HG03108 (cell line): ENCODE measurements around the gene UGT1A8.
"Not testable (repeated sequence)": the region's sequence is repeated elsewhere in the genome, so short reads cannot be mapped to it uniquely, and the experiment has no call there.

Experiments
- ATAC-seq: cut with Tn5 transposase; IDR thresholded peaks from one replicate; pipeline ENCODE4 v1.9.1; 2021; ENCODE audit warnings: moderate library complexity; ENCODE audit not compliant: unreplicated experiment

UGT1A8 gene

GRCh38 chr2:233617476-233617875 is at the start of gene UGT1A8:
UGT1A8 (plus strand) TSS chr2:233617633; CDS start chr2:233617708, 75 bp downstream.
- ATAC-seq: not testable (repeated sequence)

GRCh38 chr2:233571001-233571400 is 46.4 kb upstream of the UGT1A8 start:
- no peak for ATAC-seq

DNA sequence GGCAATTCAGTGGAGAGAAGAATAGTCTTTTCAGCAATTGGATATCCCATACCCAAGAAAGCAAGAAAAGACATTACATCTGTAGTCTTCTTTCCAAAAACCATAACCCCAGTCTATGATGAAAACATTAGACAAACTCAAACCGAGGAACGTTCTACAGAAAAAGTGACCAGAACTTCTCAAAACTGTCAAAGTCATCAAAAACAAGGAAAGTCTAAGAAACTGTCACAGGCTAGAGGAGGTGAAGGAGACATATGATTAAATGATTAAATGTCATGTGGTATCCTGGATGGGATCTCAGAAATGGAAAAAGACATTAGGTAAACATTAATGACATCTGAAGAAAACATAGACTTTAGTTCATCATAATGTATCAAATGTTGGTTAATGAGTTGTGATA is 46.0 kb upstream of the UGT1A8 start:
- ATAC-seq: no peak

DNA sequence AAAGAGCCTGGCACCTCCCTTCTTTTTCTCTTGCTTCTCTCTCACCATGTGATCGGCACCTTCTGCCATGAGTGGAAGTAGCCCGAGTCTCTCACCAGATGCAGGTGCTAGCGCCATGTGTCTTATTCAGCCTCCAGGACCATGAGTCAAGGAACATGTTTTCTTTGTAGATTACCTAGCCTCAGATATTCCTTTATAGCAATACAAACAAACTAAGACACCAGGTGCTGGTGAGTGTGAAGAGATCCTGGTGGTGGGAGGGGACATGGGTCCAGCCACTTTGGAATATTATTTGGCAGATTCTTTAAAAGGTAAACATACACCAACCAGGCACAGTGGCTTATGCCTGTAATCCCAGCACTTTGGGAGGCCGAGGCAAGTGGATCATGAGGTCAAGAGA is 45.0 kb upstream of the UGT1A8 start:
- ATAC-seq: no peak

- not testable (repeated sequence) for ATAC-seq
These were observed 40.1 kb upstream of the UGT1A8 start for GRCh38 chr2:233577341-233577740.

DNA sequence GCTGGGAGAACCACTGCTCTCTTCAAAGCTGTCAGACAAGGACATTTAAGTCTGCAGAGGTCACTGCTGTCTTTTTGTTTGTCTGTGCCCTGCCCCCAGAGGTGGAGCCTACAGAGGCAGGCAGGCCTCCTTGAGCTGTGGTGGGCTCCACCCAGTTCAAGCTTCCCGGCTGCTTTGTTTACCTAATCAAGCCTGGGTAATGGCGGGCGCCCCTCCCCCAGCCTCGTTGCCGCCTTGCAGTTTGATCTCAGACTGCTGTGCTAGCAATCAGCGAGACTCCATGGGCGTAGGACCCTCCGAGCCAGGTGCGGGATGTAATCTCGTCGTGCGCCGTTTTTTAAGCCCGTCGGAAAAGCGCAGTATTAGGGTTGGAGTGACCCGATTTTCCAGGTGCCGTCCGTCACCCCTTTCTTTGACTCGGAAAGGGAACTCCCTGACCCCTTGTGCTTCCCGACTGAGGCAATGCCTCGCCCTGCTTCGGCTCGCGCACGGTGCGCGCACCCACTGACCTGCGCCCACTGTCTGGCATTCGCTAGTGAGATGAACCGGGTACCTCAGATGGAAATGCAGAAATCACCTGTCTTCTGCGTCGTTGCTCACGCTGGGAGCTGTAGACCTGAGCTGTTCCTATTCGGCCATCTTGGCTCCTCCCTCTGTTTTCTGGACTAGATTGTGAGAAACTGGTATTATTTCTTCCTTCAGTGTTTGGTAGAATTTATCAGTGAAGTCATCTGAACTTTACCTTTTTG is 34.0 kb upstream of the UGT1A8 start:
- ATAC-seq: not testable (repeated sequence)

GRCh38 chr2:233584210-233584609 is 33.2 kb upstream of the UGT1A8 start:
- ATAC-seq: no peak

DNA sequence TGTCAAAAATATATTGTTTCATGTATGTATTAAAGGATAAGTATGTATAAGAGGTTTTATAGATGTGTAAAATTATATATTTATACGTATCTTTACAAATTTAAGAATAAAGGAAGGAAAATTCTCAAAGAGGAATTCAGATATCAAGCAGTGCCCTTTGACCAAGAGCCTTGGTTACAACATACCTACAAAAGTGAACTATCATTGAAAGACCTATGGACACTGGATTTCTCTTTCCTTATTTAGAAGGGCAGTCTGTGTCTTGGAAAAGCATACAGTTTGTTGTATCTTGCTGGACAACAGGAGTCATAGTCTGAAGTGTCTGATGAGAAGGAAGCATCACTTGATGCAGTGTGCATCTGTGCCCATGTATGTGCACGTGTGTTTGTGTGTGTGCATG is 29.0 kb upstream of the UGT1A8 start:
- ATAC-seq: no peak

DNA sequence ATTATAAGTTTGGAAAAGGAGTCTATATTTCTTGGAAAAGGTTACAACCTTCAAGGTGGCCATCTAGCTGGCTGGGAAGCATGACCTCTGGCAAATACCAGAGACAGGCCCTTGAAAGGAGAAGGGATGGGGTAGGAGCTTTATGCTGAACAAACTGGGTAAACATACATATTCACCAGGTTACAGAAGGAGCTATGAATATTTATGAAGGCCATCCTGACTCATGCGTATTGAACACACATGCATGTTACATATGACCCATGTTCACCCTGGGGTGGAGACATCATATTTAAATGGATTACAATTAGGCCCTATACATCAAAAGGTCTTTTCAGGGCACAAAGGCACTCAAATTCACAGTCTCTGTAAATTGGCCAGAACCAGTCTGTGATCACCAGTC is 24.7 kb upstream of the UGT1A8 start:
- ATAC-seq: not testable (repeated sequence)

DNA sequence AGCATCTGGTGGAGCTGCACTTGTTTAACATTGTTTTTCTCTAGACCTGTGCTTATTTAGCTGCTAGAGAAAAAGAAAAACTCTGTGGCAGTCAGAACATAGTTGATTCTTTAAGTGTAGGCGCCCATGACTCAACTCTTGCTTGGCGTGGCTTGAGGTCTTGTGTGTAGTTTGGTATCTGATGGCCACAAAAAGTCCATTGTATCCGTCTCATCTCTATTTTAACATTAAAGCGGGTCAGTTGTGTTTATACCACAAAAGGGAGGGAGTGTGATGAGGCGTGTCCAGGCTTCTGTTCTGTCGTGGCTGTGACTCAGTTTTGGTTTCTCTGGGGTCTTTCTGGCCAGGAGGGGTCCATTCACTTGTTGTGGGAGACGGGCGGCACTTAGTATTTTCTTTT is 24.2 kb upstream of the UGT1A8 start:
- no peak for ATAC-seq

DNA sequence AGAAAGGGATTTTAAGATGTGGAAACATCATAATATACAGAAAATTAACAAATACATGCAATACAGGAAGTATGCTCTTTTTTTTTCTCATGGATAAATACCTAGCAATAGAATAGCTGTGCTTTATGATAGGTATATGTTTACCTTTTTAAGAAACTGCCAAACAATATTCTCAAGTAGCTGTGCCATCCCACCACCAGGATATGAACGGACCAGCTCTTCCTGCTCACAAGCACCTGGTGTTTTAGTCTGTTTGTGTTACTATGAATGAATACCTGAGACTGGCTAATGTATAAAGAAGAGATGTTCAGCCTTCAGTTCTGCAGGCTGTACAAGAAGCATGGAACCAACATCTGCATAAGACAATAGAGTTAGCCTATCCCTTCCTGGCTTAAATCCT is 19.9 kb upstream of the UGT1A8 start:
- no peak for ATAC-seq

GRCh38 chr2:233598952-233599351 is 18.5 kb upstream of the UGT1A8 start:
- ATAC-seq: no peak

- no peak for ATAC-seq
These were observed 17.0 kb upstream of the UGT1A8 start for GRCh38 chr2:233600386-233600785.

- ATAC-seq: no peak
These were observed 15.4 kb upstream of the UGT1A8 start for GRCh38 chr2:233602076-233602475.

- ATAC-seq: no peak
These were observed 13.9 kb upstream of the UGT1A8 start for GRCh38 chr2:233603520-233603919.

GRCh38 chr2:233604826-233605225 is 12.6 kb upstream of the UGT1A8 start:
- ATAC-seq: no peak

GRCh38 chr2:233605680-233606079 is 11.8 kb upstream of the UGT1A8 start:
- ATAC-seq: no peak

DNA sequence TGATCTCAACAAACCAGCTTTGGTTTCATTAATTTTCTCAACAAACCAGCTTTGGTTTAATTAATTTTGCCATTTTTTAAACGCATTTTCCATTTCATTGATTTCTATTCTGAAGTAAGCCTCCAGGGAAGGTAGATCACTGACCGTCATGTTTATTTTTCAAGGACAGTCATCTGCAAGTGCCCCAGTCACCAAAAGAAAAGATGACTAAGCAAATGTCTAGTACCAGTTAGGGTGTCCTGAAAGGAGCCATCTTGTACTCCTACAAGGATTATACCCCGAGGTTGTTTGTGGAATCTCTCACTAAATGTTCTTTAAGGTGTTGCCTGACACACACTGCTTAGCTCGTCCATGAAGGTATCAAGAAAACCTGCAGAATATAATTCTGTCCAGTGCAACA is 6.1 kb upstream of the UGT1A8 start:
- ATAC-seq: no peak

DNA sequence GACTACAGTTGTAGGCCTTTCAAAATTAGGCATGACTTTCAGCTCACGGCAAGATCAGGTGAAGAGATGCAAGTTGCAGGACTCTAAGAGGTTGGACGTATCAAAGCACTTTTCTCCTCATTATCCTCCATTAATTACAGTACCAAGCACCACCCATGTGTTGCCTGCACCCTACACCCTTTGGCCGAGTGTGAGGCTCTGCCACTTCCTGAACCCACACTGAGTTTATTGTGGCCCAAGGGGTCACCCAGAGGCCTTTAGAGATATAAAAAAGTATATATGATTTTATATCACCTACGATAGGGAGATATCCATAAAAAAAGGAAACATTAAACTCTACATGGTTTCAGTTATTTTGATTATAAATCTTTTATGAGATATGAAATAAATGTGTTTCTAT is 2.8 kb downstream of the UGT1A8 start:
- no peak for ATAC-seq

- ATAC-seq: not testable (repeated sequence)
These were observed 4.4 kb downstream of the UGT1A8 start for GRCh38 chr2:233621863-233622262.

DNA sequence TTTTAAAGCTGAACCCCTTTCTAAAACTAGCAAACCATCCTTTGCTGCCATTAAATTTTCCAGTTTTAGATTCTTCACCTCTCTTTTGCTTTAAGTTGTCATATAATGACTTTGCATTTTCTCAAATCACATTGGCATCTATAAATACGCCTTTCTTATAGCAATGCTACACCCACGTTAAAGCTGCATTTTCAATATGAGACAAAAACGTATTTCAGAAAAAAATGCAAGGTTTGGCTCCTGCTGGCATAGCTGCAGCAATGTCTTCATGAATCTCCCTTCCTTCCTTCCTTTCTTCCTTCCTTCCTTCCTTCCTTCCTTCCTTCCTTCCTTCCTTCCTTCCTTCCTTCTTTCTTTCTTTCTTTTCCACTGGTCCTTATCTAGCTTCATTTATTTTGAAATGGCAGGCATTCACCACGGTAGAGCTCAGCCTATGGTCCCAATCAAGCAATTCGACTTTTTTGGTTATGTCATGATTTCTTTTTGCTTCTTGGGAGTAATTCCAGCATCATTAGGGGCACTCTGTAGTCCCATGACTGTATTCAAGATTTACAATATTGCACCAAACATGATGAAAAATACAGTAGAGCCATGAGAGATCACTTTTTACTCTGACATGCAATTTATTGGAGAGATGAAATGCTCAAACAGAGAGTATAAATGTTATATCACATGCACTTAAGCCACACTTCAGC is 10.0 kb downstream of the UGT1A8 start:
- no peak for ATAC-seq

GRCh38 chr2:233636306-233636705 is 18.9 kb downstream of the UGT1A8 start, which contains the start of gene UGT1A10:
UGT1A10 (plus strand) TSS chr2:233636448; CDS start chr2:233636523, 75 bp downstream.
- ATAC-seq: not testable (repeated sequence)
